Measurements from ENCODE around the gene DTL. TPM values are rescaled to one million over a fixed set of nuclear protein-coding genes. Genes with fewer than 3 reads are reported as not detected.

DTL gene
- total RNA-seq, 1 donor from 2014 or later: 11.4 TPM

DNA sequence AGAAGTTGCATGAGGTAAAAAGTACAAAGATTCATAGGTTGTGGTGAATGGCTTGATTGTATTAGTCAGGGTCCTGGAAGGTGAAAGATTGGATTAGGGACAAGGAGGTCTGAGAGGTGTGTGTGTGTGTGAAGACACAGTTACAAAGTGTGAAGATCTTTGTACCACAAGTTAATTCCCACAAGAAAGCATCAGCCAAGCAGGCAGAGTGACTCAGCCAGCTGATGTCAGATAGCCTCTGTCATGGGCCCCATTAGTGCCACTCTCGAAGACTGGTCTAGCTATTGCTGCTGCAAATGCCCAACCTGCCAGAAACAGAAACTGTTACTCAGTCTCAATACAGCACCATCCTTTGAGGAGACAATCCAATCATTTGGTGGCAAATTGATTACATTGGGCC lies 96.5 kb downstream of the DTL start:
- DNase-seq: no peak

DNA sequence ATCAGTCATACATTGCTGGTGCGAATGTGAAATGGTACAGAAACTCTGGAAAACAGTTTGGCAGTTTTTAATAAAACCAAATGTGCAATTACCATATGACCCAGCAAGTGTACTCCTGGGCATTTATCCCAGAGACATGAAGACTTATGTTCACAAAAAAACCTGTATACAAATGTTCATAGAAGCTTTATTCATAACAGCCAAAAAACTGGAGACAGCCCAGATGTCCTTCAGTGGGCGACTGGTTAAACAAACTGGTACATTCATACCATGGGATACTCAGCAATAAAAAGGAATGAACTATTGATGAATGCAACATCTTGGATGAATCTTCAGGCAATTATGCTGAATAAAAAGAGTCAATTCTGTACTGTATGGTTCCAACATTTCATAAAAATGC lies 97.8 kb downstream of the DTL start:
- DNase-seq: no peak

DNA sequence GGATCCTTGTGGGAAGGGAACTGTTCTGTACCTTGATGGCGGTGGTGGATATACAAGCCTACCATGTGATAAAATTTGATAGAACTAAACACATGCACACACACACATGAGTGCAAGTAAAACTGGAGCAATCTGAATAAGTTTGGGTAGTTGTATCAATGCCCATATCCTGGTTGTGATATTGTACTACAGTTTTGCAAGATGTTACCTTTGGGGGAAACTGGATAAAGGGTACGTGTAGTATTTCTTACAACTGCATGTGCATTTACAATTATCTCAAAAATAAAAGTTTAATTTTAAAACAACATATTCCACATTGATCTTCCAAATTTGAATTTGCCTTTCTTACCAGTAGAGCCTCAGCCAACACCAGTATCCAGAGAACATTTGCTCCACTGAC lies 99.6 kb downstream of the DTL start:
- no peak for DNase-seq

DNA sequence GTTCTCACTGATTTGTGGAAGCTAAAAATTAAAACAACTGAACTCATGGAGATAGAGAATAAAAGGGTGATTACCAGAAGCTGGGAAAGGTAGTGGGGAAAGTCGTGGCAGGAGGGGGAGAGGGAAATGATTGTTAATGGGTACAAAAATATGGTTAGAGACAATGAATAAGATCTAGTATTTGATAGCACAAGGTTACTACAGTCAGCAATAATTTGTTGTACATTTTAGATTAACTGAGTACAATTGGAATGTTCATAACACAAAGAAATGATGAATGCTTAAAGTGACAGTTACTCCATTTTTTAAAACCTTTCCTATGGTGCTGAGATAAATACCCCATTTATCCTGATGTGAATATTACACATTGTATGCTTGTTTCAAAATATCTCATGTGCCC lies 102.3 kb downstream of the DTL start:
- DNase-seq: no peak

DNA sequence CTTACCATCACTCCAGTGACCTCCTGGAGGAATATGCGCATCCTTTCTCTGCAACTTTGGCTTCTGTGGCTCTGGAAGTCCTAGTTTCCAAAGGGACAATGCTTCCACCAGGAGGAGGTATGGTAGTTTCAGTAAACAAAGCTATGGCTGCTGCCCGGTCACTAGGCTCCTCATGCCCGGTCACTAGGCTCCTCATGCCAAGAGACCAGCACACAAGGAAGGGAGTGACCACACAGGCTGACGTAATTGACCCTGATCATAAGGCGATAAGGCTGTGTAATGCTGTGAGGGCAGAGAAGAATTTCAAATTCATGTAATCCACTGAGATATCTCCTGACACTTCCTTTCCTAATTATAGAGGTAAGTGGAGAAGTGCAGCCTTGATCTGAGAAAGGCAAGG lies 102.9 kb downstream of the DTL start:
- no peak for DNase-seq

DNA sequence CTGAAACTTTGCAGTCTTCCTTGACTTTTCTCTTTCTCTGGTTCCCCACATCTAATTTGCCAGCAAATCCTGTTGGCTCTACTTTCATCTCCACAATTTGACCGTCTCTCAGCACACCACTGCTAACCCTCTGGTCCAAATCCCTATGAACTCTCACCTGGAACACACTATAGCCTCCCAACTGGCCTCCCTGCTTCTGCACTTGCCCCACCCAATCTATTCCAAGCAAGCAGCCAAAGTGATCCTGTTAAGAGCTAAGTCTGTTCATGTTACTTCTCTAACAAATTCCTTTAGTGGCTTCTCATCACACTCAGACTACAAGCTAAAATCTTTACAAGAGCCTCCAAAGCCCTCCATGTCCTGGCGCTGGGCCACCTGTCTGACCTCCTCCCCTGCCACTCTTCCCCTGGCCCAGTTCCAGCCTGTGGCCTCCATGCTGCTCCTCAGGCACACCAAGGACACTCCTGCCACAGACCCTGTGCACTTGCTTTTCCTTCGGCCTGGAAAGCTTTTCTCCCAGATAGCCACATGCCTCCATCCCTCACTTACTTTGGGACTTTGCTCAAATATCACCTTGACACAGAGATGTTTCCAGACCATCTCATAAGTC lies 104.1 kb downstream of the DTL start:
- no peak for DNase-seq

DNA sequence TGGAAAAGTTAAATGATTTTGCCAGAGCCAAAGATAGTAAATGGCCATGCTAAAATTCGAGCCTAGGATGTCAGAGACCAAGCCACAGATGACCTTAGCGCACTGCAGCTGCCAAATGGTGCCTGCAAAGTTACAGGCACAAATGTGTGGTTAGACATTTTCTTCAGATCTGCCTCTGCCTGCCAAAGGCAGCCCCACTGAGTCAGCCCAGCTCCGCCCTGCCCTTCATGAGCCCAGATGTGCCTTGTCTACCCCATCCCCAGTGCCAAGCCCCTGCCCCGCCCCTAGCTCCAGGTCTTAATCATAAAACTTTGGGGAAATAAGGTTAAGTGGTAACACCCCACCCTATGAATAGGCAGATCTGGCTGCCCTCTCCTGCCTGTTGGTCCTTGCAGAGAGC lies 105.9 kb downstream of the DTL start:
- DNase-seq: no peak

DNA sequence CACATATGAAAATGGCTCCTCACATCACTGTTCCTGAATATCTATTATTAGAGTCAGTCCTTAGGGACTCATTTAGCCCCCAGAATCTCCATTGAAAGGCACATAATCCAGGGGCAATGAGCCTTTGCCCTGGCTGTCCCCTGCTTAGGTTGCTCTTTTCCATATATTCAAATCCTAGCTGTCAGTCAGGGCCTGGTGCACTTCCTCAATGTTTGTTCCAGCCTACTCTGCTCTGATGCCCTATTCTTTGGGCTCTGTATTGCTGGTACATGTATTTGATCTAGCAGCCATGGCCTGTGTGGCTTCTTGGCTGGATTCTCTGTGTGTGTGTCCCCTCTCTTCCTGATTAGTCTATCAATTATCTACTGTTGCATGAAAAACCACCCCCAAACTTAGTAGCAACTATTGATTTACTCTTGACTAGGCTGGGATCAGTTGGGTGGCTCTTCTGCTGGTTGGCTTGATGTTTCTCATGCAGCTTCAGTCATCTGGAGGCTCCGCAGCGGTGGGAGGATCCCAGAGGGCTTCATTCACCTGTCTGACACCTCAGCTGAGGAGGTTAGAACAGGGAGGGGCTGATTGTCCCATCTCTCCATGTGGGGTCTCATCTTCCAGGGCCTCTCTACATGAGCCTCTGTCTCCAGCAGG lies 107.5 kb downstream of the DTL start:
- DNase-seq: no peak

DNA sequence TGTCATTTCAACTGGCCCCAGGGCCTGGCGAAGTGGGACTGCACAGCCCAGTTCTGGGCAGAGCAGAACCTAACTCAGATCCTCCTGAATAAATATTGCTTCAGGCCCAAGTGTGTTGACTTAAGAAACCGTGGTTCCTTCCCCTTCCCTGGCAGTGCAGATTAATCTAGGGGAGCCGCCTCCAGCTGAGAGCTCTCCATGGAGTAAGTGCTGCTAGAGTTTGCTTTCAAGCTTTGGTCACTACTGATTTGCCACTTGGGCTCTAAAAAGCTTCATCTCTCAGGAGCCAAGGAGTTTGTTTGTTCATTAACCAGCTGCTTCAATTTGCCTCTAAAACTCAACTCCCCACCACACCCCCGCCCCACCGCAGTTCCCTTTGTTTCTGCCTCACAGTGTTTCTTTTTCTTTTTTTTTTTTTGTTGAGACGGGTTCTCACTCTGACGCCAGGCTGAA lies 112.1 kb downstream of the DTL start:
- no peak for DNase-seq

DNA sequence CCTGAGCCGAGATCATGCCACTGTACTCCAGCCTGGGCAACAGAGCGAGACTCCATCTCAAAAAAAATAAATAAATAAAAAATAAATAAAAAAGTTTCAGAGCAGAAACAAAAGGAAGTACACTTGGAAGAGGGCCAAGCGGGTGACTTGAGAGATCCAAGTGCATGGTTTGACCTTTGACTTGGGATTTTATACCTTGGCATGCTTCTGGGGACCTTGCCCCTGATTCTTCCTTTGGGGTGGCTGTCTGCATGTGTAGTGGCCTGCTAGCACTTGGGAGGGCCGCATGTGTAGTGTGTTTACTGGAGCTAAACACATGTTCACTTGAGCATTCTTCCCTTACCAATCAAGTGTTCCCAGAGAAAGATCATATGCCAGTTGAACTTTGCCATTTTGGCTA lies 114.0 kb downstream of the DTL start:
- no peak for DNase-seq

DNA sequence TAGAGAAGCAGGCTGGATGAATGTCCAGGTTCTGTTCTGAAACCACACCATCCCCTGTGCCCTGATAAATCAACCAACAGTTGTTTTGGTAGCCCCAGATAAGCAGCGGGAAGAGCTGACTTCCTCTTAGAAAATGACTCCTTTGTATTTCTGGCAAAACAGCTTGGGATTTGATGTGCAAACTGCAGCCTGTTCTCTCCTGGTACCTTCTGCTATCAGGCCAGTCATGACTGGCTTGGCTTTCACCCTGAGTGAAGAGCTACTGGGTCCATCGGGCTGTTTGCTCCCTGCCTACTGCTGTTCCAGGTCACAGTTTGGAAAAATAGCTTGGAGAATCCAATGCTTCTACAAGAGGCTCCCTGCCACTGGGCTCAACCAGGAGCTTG lies 116.8 kb downstream of the DTL start:
- no peak for DNase-seq

DNA sequence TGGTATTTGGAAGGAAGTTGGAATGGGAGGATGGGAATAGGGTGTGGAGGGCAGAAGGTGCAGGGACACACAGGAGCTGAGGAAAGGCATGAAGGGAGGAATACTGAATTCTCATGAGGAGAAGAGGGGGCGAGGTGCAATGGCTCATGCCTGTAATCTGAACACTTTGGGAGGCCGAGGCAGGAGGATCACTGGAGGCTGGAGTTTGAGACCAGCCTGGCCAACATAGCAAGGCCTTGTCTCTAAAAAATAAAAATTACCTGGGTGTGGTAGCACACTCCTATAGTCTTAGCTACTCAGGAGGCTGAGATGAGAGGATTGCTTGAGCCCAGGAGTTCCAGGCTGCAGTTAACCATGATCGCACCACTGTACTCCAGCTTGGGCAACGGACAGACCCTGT lies 117.3 kb downstream of the DTL start:
- DNase-seq: no peak

DNA sequence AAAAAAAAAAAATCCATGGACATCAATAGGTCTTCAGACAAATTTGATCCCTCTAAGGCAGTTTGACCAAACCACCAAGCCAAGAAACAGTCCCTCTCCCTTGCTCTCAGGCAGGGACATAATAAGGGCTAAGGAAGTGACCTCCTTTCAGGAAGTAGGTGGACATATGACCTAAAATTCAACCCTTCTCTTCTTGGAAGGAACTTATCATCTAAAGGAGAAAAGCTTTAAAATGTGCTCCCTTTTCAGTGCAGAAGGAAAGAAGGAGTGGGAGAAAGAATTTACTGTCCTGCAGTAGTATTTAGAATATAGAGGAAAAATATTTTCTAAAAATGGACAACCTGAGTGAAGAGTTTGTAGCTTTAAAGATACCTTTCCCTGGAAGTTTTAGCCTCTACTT lies 118.1 kb downstream of the DTL start:
- no peak for DNase-seq

Small RNAs within 50 kb of the gene (small RNA-seq; reads per million reads assigned to genes)
- gene MIR3122 (ENCODE audit: low replicate concordance) (not detected), gene RF00568 (ENCODE audit: low replicate concordance) (not detected), gene RN7SKP98 (ENCODE audit: low replicate concordance) (not detected)

Other genes with a start within 250 kb of the DTL start
- 27.0 TPM for gene LPGAT1, start 205.0 kb upstream of the DTL start, total RNA-seq
- gene INTS7, start 191 bp upstream of the DTL start, total RNA-seq: 15.8 TPM
- 38.3 TPM for gene PPP2R5A, start 249.7 kb downstream of the DTL start, total RNA-seq